Esophagus (tissue), 2 donors: Measurements from ENCODE around the gene FAM170B. TPM values are rescaled to one million over a fixed set of nuclear protein-coding genes. Genes with fewer than 3 reads are reported as not detected.

Source experiments
- H3K27ac ChIP-seq, 2 donors: one replicate each; pipeline ENCODE4 v1.5.1; 2013; ENCODE audit warnings: low read depth in 2 of 2, mild to moderate bottlenecking in 2 of 2, inconsistent platforms in 1 of 2, low read length in 1 of 2, moderate library complexity in 1 of 2
- H3K27me3 ChIP-seq, 2 donors: one replicate each; pipeline ENCODE4 v1.6.1; 2013; ENCODE audit warnings: low read length in 2 of 2, control low read depth in 1 of 2, mild to moderate bottlenecking in 1 of 2; ENCODE audit not compliant: insufficient read depth in 2 of 2, control insufficient read depth in 1 of 2
- H3K36me3 ChIP-seq, 2 donors: one replicate each; pipeline ENCODE4 v1.6.1; 2013; ENCODE audit warnings: low read length in 1 of 2; ENCODE audit not compliant: control insufficient read depth in 2 of 2, insufficient read depth in 2 of 2
- H3K4me1 ChIP-seq, 2 donors: one replicate each; pipeline ENCODE4 v1.6.1; 2013; ENCODE audit warnings: low read length in 1 of 2; ENCODE audit not compliant: control insufficient read depth in 2 of 2, insufficient read depth in 2 of 2
- H3K4me3 ChIP-seq, 2 donors: one replicate each; pipeline ENCODE4 v1.5.1; 2013; ENCODE audit warnings: low read length in 2 of 2, mild to moderate bottlenecking in 2 of 2, low read depth in 1 of 2, moderate library complexity in 1 of 2
- H3K9me3 ChIP-seq, 2 donors: one replicate each; pipeline ENCODE4 v1.6.1; 2013; ENCODE audit warnings: mild to moderate bottlenecking in 2 of 2, low read depth in 1 of 2, low read length in 1 of 2, moderate library complexity in 1 of 2; ENCODE audit not compliant: control insufficient read depth in 2 of 2, insufficient read depth in 1 of 2
- WGBS, 2 donors: extraction: QIAGEN DNeasy Blood & Tissue Kit; methylation state at CpG; one replicate each; pipeline ENCODE4 v1.1.7; 2013; 5-methylcytosine and 5-hydroxymethylcytosine counted together
- polyA plus RNA-seq, 2 donors: library from polyadenylated mRNA; stranded (reverse); fragments of 200-250 nt; gene quantifications; one replicate each; pipeline ENCODE4 v1.2.3, GENCODE V29; 2013
- donor health status: healthy with polysubstance abuse.
- donor health status: Bipolar disorder and iron deficiency.

The FAM170B gene
- polyA plus RNA-seq, 2 donors = not detected

DNA sequence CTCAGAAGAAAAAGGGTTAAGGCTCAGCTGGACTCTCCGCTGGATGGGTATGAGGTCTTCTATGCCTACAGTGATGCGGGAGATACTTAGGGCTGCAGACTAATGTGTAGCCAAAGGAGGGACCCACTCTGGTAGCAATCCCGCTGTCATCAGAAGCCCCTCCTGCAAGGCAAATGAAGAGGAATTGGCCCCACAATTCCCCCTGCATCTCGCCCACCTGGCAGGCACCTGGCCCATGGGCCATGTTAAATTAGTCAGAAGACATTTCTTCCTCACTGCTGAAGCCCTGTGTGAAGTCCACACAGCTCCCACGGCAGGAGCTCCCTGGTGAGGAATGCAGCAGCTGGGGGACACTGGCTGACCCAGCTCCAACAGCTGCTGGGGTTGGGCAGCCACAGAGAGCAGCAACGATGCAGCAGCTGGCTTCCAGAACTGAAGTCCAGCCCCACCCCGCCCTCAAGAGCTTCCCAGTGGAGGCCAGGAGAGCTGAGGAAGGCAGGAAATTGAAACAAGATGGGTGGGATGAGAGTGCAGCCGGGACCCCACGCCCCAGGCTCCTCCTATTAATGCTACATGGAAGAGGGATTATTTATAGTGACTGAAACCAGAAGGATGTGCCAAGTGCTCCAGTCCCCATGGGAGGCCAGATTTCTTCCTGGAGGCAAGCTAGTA lies 24.0 kb downstream of the FAM170B start:
- H3K27ac ChIP-seq = no peak overlapping the region
- no peaks in the 10 kb centered on the region for H3K9me3 ChIP-seq
- WGBS, 2 donors = 51 to 53% methylated on average over 9 of the region's 9 CpGs
- no peaks in the 10 kb centered on the region for H3K36me3 ChIP-seq
- no peaks in the 10 kb centered on the region for H3K27me3 ChIP-seq
- H3K4me1 ChIP-seq = peaks cover 6 to 10% of the 10 kb centered on the region in 2 donors
- no peak overlapping the region for H3K4me3 ChIP-seq

DNA sequence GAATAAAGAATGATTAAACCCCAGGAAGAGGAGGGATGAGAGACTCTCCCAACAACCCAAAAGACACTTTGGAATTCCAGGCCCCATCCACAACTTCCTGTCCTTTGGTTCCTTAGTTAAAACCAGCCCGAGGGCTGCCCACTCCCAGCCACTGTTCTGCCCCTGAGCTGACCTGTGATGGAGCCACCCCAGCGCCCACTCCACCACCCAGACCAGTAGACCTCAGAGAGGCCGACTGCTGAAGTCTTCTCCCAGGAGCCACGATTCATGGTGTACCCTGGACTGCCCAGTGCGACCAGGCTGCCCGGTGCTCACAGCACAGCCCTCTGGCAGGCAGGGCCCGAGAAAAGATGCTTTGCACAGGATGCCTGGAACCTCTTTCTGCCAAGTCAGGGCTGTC lies 25.2 kb downstream of the FAM170B start:
- H3K9me3 ChIP-seq = no peaks in the 10 kb centered on the region
- no peaks in the 10 kb centered on the region for H3K27me3 ChIP-seq
- H3K36me3 ChIP-seq = no peaks in the 10 kb centered on the region
- WGBS, 2 donors = 88 to 94% methylated on average over 7 of the region's 7 CpGs
- H3K27ac ChIP-seq = no peak overlapping the region
- H3K4me3 ChIP-seq = no peak overlapping the region
- H3K4me1 ChIP-seq = peaks cover 5 to 12% of the 10 kb centered on the region in 2 donors

GRCh38 chr10:49107887-49108267 lies 25.9 kb downstream of the FAM170B start:
- Histone ChIP-seq H3K4me1 (peaks cover 5 to 12% of the 10 kb centered on the region in 2 donors), H3K4me3 (no peak overlapping the region), H3K36me3 (no peaks in the 10 kb centered on the region), H3K27ac (no peak overlapping the region), H3K9me3 (no peaks in the 10 kb centered on the region), H3K27me3 (no peaks in the 10 kb centered on the region)
- WGBS, 2 donors = 93% methylated on average over 8 of the region's 8 CpGs

- no peak overlapping the region for H3K27ac ChIP-seq
- no peak overlapping the region for H3K4me3 ChIP-seq
- H3K9me3 ChIP-seq = no peaks in the 10 kb centered on the region
- H3K4me1 ChIP-seq = peaks cover 5 to 12% of the 10 kb centered on the region in 2 donors
- no peaks in the 10 kb centered on the region for H3K27me3 ChIP-seq
- WGBS, 2 donors = 94 to 95% methylated on average over 17 of the region's 17 CpGs
- H3K36me3 ChIP-seq = no peaks in the 10 kb centered on the region
These were observed 26.5 kb downstream of the FAM170B start for GRCh38 chr10:49107111-49107886.

DNA sequence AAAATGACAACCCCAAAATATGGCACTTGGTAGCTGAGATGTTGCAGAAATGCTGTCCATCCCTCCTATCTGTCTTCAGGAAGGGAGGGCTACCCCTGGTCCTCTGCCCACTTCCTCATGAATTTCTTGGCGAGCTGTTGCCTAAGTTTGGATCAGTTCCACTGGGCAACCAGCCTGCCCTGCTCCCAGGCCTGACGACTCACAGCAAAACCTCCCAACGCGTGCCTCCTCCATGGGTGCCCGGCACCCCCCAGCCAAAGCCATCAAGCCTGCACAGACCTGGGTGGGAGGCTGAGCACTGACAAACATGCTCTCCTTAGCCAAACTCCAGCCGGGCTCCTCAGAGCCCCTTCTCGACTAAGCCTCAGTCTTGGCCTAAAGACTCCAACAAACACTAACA lies 27.4 kb downstream of the FAM170B start:
- Histone ChIP-seq H3K27ac (no peak overlapping the region), H3K9me3 (no peaks in the 10 kb centered on the region), H3K27me3 (no peaks in the 10 kb centered on the region), H3K4me3 (no peak overlapping the region), H3K36me3 (no peaks in the 10 kb centered on the region), H3K4me1 (peaks cover 5 to 12% of the 10 kb centered on the region in 2 donors)
- 28 to 40% methylated on average over 7 of the region's 7 CpGs for WGBS, 2 donors

- no peaks in the 10 kb centered on the region for H3K27me3 ChIP-seq
- H3K36me3 ChIP-seq = no peaks in the 10 kb centered on the region
- 77 to 86% methylated on average over 4 of the region's 4 CpGs for WGBS, 2 donors
- no peaks in the 10 kb centered on the region for H3K9me3 ChIP-seq
- H3K4me3 ChIP-seq = no peak overlapping the region
- peaks cover 5 to 12% of the 10 kb centered on the region in 2 donors for H3K4me1 ChIP-seq
- H3K27ac ChIP-seq = no peak overlapping the region
These were observed 28.7 kb downstream of the FAM170B start for GRCh38 chr10:49105076-49105475.

- H3K27ac ChIP-seq = no peak overlapping the region
These were observed 29.5 kb downstream of the FAM170B start for GRCh38 chr10:49104323-49104722.

DNA sequence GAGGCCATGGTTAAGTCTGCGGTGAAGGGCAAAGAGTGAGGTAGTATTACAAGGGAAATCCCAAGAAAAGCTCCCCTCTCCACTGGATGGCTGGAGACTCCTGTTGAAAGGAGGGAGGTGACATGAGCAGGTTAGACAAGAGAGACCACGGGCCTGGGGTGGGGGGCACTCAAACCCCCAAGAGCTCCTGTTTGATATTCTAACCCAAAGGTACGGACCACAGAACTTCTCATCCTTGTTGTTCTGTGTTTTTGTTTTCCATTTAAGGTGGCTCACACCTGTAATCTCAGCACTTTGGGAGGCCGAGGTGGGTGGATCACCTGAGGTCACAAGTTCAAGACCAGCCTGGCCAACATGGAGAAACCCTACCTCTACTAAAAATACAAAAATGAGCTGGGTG lies 30.1 kb downstream of the FAM170B start:
- H3K27ac ChIP-seq = no peak overlapping the region
- H3K4me1 ChIP-seq = peaks cover 5 to 7% of the 10 kb centered on the region in 2 donors
- no peaks in the 10 kb centered on the region for H3K9me3 ChIP-seq
- H3K36me3 ChIP-seq = no peaks in the 10 kb centered on the region
- H3K27me3 ChIP-seq = no peaks in the 10 kb centered on the region
- H3K4me3 ChIP-seq = no peak overlapping the region
- 88 to 90% methylated on average over 4 of the region's 4 CpGs for WGBS, 2 donors

More at GRCh38 chr10:49104323-49104722, 29.5 kb downstream of the FAM170B start:
- H3K9me3 ChIP-seq = no peaks in the 10 kb centered on the region
- peaks cover 5 to 7% of the 10 kb centered on the region in 2 donors for H3K4me1 ChIP-seq
- WGBS, 2 donors = 80 to 84% methylated on average over 5 of the region's 5 CpGs
- no peaks in the 10 kb centered on the region for H3K36me3 ChIP-seq
- no peaks in the 10 kb centered on the region for H3K27me3 ChIP-seq
- no peak overlapping the region for H3K4me3 ChIP-seq

- H3K4me3 ChIP-seq = no peak overlapping the region
- peaks cover 0 to 3% of the 10 kb centered on the region in 2 donors for H3K36me3 ChIP-seq
- no peaks in the 10 kb centered on the region for H3K27me3 ChIP-seq
- 78 to 89% methylated on average over 8 of the region's 8 CpGs for WGBS, 2 donors
- no peaks in the 10 kb centered on the region for H3K9me3 ChIP-seq
- H3K4me1 ChIP-seq = peaks cover 0 to 4% of the 10 kb centered on the region in 2 donors
- no peak overlapping the region for H3K27ac ChIP-seq
These were observed 34.8 kb downstream of the FAM170B start for GRCh38 chr10:49099046-49099445.
